Measurements from ENCODE around the gene RBM33.

Gene RBM33

DNA sequence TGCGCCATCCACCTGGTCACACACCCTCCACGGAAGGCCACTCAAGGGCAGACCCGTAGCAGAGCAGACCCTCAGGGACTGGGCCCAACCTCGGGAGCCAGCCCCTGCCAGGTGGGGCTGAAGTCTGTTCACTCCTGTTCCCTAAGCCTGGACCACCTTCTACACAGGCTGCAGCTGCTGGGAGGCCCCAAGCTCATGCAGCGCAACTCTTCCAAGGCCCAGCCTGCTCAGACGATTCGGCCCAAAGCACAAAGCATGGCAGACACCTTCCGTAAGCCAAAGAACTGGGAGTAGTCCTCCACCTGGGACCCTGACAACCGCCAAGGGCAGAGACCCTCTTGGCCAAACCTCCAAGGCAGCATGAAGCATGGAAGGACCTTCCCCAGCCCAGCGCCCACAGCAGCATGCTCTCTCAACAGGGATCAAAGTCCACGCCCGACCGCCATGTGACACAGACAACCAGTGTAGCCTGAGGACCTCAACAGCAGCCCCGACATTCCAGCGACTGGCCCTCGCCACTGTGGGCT is 156.3 kb downstream of the RBM33 start:
- no peak for DNase-seq

DNA sequence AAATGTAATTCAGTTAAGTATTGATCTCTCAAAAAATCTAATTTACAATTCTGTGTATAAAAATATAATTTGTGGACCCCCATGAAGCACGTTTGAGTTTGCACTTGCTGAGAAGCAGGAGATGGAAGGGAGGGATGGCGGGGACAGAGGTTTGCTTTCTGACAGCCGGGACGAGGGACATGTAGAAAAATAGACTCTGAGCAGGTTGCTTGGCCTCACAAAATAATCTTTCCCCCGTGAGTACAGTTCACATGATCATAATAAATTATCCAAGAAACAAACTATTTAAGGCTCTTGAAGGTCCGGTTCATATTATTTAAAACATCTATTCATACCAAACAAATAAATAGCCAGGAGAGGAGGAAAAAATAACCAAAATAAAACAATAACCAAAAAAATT is 157.8 kb downstream of the RBM33 start:
- no peak for DNase-seq

DNA sequence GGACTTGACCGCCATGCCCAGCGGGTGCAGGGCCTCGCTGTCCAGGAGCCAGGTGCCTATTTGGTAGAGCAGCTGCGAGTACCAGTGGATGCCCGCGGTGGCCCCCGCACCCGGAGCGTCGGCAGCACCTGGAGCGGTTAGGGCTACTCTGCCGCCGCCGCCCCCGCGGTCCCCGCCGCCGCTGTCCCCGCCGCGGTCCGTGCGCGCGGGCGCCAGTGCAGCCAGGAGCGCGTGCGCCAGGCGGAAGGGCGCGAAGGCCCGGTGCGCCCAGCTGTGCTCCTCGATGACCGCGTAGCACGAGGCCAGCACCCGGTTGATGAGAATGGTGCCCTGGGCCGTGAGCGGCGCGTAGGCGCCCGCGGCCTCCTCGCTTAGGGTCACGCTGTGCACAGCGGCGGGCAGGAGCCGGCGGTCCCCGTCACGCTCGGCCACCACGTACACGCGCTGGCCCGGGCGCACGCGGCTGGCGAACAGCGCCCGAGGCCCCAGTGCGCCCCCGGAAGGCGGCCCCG is 158.5 kb downstream of the RBM33 start:
- no peak for DNase-seq

- no peak for DNase-seq
Measured at GRCh38 chr7:155803418-155804376, 159.2 kb downstream of the RBM33 start.

GRCh38 chr7:155804431-155804831 is 160.0 kb downstream of the RBM33 start:
- DNase-seq = no peak

DNA sequence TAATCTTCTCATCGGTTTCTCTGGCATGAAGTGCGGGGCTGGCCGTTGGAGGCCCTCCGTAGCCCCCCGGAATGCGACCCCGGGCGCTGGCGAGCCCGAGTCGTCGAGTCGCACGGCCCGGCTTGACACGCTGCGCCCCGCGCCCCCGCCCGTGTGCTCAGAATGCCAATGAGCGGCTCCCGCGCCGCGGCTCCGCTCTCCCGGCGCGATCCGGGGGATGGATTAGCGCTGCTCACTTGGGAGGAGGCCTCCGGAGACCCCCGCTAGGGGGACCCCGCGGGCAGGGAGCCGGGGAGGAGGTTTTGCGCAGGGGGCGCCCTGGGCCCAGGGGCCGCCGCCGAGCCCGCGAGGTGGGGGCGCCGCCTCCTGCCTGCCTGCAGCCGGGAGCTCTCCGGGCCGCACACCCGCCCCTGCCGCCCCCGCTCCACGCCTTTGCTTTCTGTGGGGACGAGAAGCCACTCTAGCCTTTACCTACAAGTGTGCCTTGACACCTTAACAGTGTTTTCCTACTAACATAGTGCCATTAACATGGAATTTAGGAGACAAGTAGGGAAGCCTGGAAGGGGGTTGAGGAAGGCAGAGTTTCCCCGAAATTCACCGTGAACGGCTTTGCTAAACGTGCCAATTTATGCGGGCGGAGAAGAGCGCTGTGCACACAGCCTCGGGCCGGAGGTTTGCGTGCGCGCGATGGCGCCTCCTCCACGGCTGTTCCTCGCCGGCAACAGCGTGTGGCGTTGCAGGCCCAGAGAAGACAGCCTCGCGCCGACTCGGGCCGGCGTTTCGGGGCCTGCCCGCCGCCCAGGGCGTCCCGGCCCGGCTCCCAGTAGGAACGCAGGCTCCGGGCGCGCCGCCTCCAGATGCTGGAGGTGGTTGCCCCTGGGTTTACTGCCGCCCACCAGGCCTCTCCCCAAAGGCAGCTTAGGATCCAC is 160.7 kb downstream of the RBM33 start:
- peak; percentile 77 for DNase-seq

DNA sequence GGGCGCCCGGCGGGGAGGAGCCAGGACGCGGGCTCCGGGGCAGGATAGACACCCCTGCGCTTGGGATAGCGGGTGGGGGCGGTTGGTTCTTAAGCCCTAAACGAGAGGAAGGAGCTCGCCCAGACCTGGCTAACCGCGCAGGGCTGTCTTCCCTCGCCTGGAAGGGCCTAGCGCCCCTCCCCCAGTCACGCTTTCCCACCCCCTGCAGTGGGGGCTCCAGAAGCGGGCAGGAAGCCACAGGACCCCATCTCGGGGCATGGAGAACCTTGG is 161.3 kb downstream of the RBM33 start:
- DNase-seq = no peak

DNA sequence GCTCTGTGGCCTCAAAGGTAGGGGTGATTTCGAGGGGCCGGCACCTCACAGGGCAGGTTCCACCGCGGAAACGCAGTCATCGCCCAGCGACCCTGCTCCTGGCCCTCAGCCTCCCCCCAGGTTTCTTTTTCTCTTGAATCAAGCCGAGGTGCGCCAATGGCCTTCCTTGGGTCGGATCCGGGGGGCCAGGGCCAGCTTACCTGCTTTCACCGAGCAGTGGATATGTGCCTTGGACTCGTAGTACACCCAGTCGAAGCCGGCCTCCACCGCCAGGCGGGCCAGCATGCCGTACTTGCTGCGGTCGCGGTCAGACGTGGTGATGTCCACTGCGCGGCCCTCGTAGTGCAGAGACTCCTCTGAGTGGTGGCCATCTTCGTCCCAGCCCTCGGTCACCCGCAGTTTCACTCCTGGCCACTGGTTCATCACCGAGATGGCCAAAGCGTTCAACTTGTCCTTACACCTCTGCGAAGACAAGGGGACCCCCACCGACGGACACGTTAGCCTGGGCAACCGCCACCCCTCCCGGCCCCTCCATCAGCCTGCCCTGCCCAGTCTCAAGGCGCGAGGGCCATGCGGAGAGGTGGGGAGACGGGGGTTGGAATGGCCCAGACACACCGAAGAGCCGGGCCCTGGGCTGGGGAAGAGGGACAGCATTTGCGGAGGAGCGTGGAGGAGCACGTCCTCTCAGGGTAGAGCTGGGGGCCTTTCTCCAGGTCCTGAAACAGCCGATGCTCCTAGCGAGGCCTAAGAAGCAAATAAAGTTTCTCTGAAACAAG is 161.8 kb downstream of the RBM33 start:
- DNase-seq = no peak

DNA sequence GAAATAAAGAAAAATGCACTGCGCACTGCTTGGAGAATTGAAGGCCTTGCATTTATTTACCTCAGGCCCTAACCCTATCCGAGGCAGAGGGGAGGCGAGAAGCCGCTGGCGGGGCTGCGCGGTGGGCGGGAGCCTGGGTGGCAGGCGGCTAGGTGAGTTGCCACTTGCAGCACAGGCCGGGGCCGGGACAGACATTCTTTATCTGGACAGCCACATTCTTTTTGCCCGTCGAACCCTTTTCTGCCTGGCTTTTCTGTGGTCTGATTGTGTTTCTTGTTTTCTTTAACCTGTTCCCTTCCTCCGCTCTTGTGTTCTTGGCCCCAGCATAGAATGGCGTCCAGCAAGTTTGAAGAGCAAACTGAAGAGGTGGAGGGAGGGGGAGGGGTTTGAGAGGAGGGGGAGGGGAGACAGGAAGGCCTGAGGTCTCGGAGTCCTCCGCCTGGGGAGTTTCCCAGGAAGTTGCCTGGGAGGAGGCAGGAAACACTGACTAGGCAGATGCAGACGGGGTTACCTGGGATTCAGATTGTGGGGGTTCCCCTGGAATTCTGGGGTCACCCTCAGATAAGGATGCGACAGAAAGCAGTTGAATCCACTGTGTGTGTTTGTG is 162.7 kb downstream of the RBM33 start:
- no peak for DNase-seq

GRCh38 chr7:155807789-155808548 is 163.5 kb downstream of the RBM33 start:
- no peak for DNase-seq

GRCh38 chr7:155808549-155809331 is 164.3 kb downstream of the RBM33 start:
- no peak for DNase-seq

- DNase-seq = no peak
Measured at GRCh38 chr7:155809332-155809946, 165.0 kb downstream of the RBM33 start.

DNA sequence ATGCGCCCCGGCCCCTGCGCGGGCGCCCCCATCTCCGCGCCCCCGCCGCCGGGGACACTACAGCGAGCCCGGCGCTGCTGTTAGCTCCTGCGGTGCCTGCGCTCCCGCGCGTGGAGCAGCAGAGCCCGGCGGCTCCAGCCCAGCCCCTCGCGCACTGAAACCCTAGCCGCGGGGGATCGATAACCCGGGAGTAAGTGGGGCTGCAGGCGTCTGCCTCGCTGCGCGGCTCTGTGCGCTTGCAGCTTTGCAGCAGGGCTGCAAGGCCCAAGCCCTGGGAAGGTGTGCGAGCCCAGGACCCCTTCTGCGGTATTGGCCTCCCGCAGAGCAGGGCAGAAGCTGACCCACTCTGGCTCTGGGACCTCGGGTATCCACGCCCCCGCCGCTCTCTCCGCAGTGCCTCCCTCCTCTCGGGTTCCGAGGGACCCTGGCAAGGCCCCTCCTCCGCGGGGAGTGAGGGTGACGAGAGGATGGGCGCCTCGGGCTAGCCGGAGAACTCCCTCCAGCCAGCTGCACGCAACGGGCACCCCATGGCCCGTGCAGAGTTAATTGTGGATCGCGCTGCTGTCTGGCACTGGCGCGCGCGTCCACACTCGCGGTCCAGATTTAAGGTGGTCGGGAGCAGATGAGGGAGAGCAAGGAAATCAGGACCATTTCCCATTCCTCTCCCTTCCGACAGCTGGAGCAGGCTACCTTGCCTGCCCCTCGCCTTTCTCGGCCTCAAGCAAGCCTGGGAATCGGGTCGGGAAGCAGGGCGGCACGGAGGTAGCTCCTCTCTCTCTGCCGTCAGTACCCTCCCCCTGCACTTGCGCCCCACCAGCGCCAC is 165.7 kb downstream of the RBM33 start:
- no peak for DNase-seq

DNA sequence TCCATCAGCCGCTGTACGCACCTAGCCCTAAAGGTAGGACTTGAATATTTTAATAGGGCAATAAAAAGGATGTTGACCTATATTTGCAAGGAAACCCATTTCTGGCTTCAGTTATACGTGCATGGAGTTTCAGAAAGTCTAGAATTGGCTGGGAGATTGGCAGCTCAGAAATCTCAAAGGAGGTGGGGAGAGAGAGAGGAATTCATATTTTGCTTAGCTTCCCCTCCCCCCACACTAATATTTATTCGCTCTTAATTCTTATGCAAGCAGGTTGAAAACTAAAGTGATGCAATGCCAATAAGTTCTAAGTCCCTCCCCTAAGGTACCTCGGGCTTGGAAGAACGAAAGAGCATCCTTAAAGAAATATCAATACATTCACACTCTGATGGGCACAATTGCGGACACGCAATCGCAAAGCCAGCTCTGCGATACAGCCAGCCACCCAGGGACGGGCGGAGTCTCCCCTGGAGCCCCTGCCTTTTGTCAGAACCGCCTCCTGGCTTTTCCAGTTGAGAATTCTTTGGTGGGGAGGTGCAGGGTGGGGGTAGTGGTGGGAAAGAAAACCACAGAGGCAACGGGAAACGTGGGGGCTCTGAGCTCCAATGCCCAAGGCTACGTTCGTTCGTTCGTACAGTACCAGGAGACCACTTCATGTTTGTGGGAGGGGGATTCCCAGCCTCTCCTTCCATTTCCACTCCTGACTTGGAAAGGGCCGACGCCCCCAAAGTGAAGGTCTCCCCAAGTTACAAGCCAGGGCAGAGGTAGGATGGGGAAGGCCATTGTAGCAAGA is 166.5 kb downstream of the RBM33 start:
- DNase-seq = no peak

DNA sequence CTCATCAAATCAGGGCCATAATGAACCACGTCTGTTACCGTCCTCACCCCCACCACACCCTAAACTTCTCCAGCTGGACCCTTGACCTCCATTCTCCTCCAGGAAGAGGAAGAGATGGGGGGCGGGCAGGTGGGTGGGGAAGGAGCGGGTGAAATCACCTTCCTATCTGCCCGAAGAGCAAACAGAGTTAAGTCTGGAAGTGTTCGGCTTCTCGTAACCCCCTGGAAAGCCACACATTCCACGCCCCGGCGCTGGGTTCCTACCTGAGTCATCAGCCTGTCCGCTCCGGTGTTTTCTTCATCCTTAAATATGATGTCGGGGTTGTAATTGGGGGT is 167.1 kb downstream of the RBM33 start:
- DNase-seq = no peak

DNA sequence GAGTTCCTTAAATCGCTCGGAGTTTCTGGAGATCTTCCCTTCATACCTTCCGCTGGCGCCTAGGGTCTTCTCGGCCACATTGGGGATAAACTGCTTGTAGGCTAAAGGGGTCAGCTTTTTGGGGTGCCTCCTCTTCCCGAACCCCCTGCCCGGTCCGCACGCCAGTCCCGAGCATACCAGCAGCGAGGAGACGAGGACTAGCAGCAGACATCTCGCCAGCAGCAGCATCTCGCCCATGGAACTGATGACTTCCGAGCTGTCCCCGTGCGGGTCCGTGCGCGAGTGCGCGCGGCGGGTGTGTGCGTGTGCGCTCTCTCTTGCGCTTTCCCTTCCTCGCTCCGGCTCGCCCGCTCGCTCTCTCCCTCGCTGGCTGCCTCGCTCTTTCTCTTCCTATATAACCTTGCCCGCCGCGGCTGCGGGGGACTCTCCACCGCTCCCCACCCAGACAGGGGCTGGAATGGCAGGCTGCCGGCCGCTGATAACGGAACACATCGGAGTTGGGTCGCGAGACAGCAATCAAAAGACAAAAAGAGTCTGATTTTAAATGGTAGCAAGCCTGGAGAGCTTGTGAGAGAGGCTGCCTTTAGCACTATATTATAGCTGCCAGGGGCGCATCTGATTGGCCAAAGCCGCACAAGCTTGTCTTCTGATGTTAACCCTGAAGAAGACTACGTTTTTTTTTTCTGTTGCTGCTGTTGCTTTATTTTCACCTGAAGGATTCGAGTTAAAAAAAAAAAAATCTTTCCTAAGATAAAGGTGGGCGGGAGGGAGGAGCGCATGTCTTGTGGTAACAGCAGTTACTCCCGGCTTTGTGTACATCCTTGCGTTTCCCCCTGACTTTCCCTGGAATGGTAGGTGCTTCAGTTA is 167.7 kb downstream of the RBM33 start, which contains the start of gene SHH:
TSS of gene SHH (minus strand) at position 569 of the 867 bp plus-strand sequence. CDS start at position 228, 341 bp downstream.
- DNase-seq = no peak

DNA sequence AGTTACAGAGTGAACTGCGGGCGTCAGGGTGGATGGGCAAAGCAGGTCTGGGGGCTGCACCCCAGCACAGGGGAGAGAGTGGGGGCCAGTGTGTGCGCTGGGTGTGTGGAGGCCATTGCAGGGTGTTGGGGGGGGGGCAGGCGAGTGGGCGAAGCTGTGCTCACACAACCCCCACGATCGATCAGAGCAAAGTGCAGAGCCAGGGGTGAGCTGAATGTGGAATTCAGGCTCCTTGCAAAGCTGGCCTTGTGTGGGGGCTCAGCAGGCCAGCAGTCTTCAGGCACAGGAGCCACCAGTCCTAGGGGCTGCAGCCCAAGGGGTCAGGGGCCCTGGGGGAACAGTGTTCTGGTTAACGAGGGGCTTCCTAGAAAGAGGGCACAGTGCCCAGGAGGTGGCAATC is 168.7 kb downstream of the RBM33 start:
- no peak for DNase-seq
